Smooth muscle cell (in vitro differentiated cells): ENCODE measurements around the gene MIS18A. TPM values are rescaled to one million over a fixed set of nuclear protein-coding genes. Genes with fewer than 3 reads are reported as not detected.
"Not testable (repeated sequence)": the region's sequence is repeated elsewhere in the genome, so short reads cannot be mapped to it uniquely, and the experiment has no call there.

Experiments used
- DNase-seq: peaks from one replicate; lab custom pipeline; 2025; ENCODE audit not compliant: unreplicated experiment; lab: John Stamatoyannopoulos, UW
- H2AFZ ChIP-seq: fragments of 200-600 bp; sonication (generic); 2 replicates; pipeline ENCODE4 v1.6.0; 2016; ENCODE audit warnings: antibody characterized with exemption, low read depth, mild to moderate bottlenecking
- H3F3A ChIP-seq: fragments of 200-600 bp; sonication (generic); 2 replicates; pipeline ENCODE4 v1.6.0; 2017; ENCODE audit warnings: antibody characterized with exemption, low read depth
- H3K27ac ChIP-seq: fragments of 200-600 bp; sonication (generic); 2 replicates; pipeline ENCODE4 v1.5.1; 2016; ENCODE audit warnings: low read depth, mild to moderate bottlenecking
- H3K27me3 ChIP-seq: fragments of 200-600 bp; sonication (generic); 2 replicates; pipeline ENCODE4 v1.6.1; 2016; ENCODE audit warnings: low read depth, mild to moderate bottlenecking
- H3K36me3 ChIP-seq: fragments of 200-600 bp; sonication (generic); 2 replicates; pipeline ENCODE4 v1.5.1; 2016; ENCODE audit warnings: low read depth
- H3K4me1 ChIP-seq: fragments of 200-600 bp; sonication (generic); 2 replicates; pipeline ENCODE4 v1.5.1; 2016; ENCODE audit warnings: low read depth
- H3K4me2 ChIP-seq: fragments of 200-600 bp; sonication (generic); 2 replicates; pipeline ENCODE4 v1.6.0; 2016; ENCODE audit warnings: mild to moderate bottlenecking
- H3K4me3 ChIP-seq: fragments of 200-600 bp; sonication (generic); 2 replicates; pipeline ENCODE4 v1.5.1; 2016; ENCODE audit warnings: mild to moderate bottlenecking
- H3K79me2 ChIP-seq: fragments of 200-600 bp; sonication (generic); 2 replicates; pipeline ENCODE4 v1.6.0; 2016; ENCODE audit warnings: low read depth, mild to moderate bottlenecking
- H3K9ac ChIP-seq: fragments of 200-600 bp; sonication (generic); 2 replicates; pipeline ENCODE4 v1.6.0; 2016; ENCODE audit warnings: low read depth
- H3K9me3 ChIP-seq: fragments of 200-600 bp; sonication (generic); replicated peaks from 2 replicates; pipeline ENCODE4 v1.5.1; 2016; ENCODE audit warnings: low read depth
- H4K20me1 ChIP-seq: fragments of 200-600 bp; sonication (generic); 2 replicates; pipeline ENCODE4 v1.6.0; 2016; ENCODE audit warnings: low read depth
- CTCF ChIP-seq: fragments of 200-600 bp; sonication (generic); IDR thresholded peaks from 2 replicates; pipeline ENCODE4 v1.5.1; 2017; ENCODE audit warnings: borderline replicate concordance, mild to moderate bottlenecking, antibody characterized with exemption; ENCODE audit not compliant: insufficient read depth, poor library complexity, severe bottlenecking
- WGBS: methylation state at CpG from one replicate; pipeline ENCODE4 v1.1.7; 2016; ENCODE audit warnings: low lambda C conversion rate; 5-methylcytosine and 5-hydroxymethylcytosine counted together
- polyA plus RNA-seq: library from polyadenylated mRNA; unstranded; fragments of >200 nt; fragmentation: Nextera tagmentation; extraction: Ambion mirVana; gene quantifications from 2 replicates; pipeline ENCODE4 v1.2.1, GENCODE V29; 2016
- total RNA-seq: library from RNA; depleted of rRNA; stranded (reverse); fragments of >200 nt; gene quantifications from 2 replicates; pipeline ENCODE4 v1.2.3, GENCODE V29; 2014

The MIS18A gene
- total and polyA plus RNA-seq, 2 experiments from 2014 or later: 9.4 to 20.0 TPM

GRCh38 chr21:32260130-32260529 is 18.7 kb downstream of the MIS18A start:
- Histone ChIP-seq H2AFZ (no peak overlapping the region), H4K20me1 (no peaks in the 10 kb centered on the region), H3K4me1 (no peaks in the 10 kb centered on the region), H3K4me2 (no peak overlapping the region), H3K36me3 (no peaks in the 10 kb centered on the region), H3K27ac (no peak overlapping the region), H3K9ac (no peak overlapping the region), H3F3A (no peaks in the 10 kb centered on the region), H3K79me2 (no peaks in the 10 kb centered on the region), H3K27me3 (no peaks in the 10 kb centered on the region), H3K9me3 (no peaks in the 10 kb centered on the region), H3K4me3 (no peak overlapping the region)
- 87% methylated on average over 2 of the region's 2 CpGs for WGBS
- TF ChIP-seq CTCF: no peak
- no peak for DNase-seq

- H3K36me3 ChIP-seq, H3K4me1 ChIP-seq, H3K9me3 ChIP-seq, H3K4me2 ChIP-seq, H3K27ac ChIP-seq, H4K20me1 ChIP-seq, H3K9ac ChIP-seq, DNase-seq, H3K27me3 ChIP-seq, H3F3A ChIP-seq, H3K4me3 ChIP-seq, H2AFZ ChIP-seq, H3K79me2 ChIP-seq: not testable (repeated sequence)
- 89% methylated on average over 5 of the region's 5 CpGs for WGBS
These were observed 20.1 kb downstream of the MIS18A start for GRCh38 chr21:32258786-32259048.

GRCh38 chr21:32257962-32258785 is 20.7 kb downstream of the MIS18A start:
- H2AFZ ChIP-seq: no peak overlapping the region
- peak; percentile 19 for DNase-seq
- no peaks in the 10 kb centered on the region for H3K9me3 ChIP-seq
- H3K9ac ChIP-seq: no peak overlapping the region
- no peaks in the 10 kb centered on the region for H3F3A ChIP-seq
- 38% methylated on average over 16 of the region's 16 CpGs for WGBS
- no peaks in the 10 kb centered on the region for H4K20me1 ChIP-seq
- no peaks in the 10 kb centered on the region for H3K36me3 ChIP-seq
- no peaks in the 10 kb centered on the region for H3K4me1 ChIP-seq
- peak overlapping the region; percentile 44 for H3K4me2 ChIP-seq
- H3K27me3 ChIP-seq: no peaks in the 10 kb centered on the region
- no peaks in the 10 kb centered on the region for H3K79me2 ChIP-seq
- no peak overlapping the region for H3K4me3 ChIP-seq
- peak overlapping the region; percentile 36 for H3K27ac ChIP-seq
- peak; percentile 81 for TF ChIP-seq CTCF

- no peaks in the 10 kb centered on the region for H3K9me3 ChIP-seq
- no peaks in the 10 kb centered on the region for H3K36me3 ChIP-seq
- peak overlapping the region; percentile 67 for H3K27ac ChIP-seq
- no peaks in the 10 kb centered on the region for H3F3A ChIP-seq
- no peaks in the 10 kb centered on the region for H3K79me2 ChIP-seq
- H3K4me1 ChIP-seq: no peaks in the 10 kb centered on the region
- 51% methylated on average over 9 of the region's 9 CpGs for WGBS
- peak; percentile 18 for DNase-seq
- H3K4me2 ChIP-seq: peak overlapping the region; percentile 35
- no peak overlapping the region for H3K4me3 ChIP-seq
- no peak overlapping the region for H2AFZ ChIP-seq
- no peak for TF ChIP-seq CTCF
- peak overlapping the region; percentile 56 for H3K9ac ChIP-seq
- H4K20me1 ChIP-seq: no peaks in the 10 kb centered on the region
- H3K27me3 ChIP-seq: no peaks in the 10 kb centered on the region
These were observed 21.8 kb downstream of the MIS18A start for GRCh38 chr21:32256873-32257620.
